GM21360 (cell line): ENCODE results near the gene ZNF692.
"Not testable (repeated sequence)": the region's sequence is repeated elsewhere in the genome, so short reads cannot be mapped to it uniquely, and the experiment has no call there.

ENCODE experiments used
- ATAC-seq: cut with Tn5 transposase; IDR thresholded peaks from one replicate; pipeline ENCODE4 v1.9.1; 2021; ENCODE audit warnings: mild to moderate bottlenecking, moderate library complexity; ENCODE audit not compliant: unreplicated experiment

ZNF692 gene

DNA sequence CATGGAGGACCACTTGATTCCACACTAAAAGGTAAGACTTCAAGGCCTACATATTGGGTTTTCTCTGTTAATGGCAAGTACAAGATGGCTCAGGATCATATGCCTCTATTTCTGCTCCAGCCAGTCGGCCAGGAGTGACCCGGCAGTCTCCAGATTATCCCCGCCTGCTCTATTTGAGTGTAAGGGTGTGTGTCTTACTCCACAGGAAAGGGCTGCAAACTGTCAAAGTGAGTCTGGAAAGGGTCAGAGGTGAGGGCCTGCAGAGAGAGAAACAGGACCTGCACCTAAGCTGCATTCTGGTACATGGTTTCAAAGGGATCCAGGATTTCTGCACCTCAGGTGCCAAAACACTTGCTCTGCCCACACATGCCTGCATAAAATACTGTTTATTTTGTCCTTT lies 9.2 kb downstream of the ZNF692 start:
- ATAC-seq, result no peak

DNA sequence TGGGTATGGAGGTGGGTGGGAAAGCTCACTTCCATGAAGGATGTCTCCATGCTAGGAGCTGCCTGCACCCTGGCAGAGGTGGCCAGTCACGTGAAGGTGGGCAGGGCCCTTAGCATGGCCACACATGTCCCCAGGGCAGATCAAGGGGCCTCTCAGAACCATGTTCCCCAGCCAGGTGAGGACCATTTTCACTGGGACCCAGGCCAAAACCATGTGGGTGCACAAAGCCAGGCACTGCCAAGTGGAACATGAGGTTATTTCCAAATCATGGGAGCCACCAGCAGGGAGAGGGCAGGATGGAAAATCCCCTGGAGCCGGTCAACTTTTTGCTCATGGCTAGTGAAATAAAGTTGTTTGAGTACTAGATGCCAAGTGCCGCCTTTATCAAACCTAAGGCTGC lies 9.7 kb downstream of the ZNF692 start:
- no peak for ATAC-seq

DNA sequence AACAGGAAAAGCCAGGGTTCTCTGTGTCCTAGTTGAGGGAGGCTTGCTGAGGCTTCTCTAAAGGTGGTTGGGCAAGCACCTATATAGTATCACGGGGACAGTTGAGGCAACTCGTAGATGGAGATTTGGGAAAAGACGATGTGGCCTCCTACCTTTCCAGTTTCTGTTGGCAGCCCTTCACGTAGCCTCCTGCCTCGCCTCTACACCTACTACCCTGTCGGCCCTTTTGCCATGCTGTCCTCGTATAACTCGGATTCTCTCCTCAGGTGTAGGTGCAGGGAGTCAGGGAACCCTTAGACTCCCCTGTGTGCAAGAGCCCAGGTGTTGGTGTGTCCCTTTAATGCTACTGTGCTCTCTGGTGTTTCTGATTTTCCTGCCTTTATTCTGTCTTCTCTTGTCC lies 10.3 kb downstream of the ZNF692 start:
- ATAC-seq, result no peak

DNA sequence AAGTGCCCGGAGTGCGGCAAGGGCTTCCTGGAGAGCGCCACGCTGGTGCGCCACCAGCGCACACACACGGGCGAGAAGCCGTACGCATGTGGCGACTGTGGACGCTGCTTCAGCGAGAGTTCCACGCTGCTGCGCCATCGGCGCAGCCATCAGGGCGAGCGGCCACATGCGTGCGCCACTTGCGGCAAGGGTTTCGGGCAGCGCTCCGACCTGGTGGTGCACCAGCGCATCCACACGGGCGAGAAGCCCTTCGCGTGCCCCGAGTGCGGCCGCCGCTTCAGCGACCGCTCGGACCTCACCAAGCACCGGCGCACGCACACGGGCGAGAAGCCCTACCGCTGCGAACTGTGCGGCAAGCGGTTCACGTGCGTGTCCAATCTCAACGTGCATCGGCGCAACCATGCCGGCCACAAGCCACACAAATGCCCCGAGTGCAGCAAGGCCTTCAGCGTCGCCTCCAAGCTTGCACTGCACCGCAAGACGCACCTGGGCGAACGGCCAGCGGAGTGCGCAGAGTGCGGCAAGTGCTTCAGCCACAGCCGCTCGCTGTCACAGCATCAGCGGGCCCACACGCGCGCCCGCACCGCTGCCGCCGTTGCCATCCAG lies 10.8 kb downstream of the ZNF692 start:
- no peak for ATAC-seq

DNA sequence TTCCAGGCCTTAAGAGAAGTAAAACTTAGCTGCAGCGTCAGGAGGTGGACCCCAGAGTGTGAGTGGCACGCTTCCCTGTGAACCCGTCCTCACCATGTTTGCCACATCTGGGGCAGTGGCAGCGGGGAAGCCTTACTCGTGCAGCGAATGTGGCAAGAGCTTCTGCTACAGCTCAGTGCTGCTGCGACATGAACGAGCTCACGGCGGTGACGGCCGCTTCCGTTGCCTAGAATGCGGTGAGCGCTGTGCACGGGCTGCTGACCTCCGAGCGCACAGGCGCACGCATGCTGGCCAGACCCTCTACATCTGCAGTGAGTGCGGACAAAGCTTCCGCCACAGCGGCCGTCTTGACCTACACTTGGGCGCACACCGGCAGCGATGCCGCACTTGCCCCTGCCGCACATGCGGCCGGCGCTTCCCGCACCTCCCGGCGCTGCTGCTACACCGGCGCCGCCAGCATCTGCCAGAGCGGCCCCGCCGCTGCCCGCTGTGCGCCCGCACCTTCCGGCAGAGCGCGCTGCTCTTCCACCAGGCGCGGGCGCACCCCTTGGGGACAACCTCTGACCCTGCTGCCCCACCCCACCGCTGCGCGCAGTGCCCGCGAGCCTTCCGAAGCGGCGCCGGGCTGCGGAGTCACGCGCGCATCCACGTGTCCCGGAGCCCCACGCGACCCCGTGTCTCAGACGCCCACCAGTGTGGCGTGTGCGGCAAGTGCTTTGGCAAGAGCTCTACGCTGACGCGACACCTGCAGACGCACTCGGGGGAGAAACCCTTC lies 11.5 kb downstream of the ZNF692 start:
- no peak for ATAC-seq

DNA sequence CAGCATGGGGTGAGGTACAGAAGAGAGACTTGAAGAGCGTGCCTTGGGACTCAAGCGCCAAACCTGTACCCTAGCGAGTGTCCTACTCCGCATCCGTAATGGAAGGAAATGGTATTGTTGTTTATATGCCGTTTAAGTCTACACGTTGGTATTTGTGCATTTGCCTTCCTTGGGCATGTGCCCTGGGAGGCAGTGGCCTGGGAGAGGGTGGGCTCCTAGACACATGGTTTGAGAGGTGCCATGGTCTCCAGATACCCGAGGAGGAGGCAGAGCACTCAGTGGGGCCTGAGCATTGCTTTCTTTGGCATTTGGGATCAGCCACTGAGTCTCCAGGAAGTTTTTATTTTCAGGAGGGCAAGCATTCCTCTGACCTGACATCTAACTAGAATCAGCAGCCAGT lies 14.4 kb downstream of the ZNF692 start:
- ATAC-seq, result no peak

DNA sequence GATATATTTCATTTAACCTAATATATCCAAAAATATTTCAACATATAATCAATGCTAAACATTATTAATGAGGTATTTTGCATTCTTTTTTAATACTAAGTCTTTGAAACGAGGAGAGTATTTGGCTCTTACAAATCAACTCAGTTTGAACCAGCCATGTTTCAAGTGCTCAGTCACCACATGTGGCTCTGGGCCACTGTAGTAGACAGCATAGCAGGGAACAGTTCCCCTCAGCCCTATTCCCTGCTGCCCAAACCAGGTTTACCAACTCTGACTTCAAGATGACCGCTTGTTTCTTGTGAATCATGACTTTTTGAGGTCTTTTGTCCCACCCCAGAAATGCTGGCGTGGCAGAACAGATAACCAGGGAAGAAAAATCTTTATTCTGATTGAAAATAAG lies 15.2 kb downstream of the ZNF692 start:
- ATAC-seq, result no peak

DNA sequence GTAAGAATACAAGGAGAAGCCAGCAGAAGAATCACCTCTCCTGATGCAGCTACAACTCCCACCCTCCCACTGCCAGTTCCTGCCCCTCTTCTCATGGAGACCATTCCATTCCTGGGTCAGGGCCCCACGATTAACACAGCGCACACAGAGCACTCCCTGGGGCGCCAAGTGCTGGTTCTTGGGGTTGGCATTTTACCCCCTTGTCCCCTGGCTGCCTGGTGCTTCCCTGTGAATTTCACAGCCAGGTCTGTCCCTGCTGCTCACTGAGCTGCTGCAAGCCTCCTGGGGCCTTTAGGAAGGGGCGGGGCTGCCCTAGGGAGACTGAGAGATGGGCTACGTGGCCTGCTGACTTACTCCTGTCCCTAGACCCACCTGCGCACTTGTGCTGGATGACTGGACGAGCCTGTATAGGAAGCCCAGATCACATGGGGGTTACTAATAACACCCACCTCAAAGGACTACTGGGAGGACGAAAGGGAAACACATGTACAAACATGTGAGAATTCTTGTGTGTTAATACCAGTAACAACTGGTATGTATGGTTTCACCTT lies 16.0 kb downstream of the ZNF692 start:
- peak; percentile 39 for ATAC-seq

DNA sequence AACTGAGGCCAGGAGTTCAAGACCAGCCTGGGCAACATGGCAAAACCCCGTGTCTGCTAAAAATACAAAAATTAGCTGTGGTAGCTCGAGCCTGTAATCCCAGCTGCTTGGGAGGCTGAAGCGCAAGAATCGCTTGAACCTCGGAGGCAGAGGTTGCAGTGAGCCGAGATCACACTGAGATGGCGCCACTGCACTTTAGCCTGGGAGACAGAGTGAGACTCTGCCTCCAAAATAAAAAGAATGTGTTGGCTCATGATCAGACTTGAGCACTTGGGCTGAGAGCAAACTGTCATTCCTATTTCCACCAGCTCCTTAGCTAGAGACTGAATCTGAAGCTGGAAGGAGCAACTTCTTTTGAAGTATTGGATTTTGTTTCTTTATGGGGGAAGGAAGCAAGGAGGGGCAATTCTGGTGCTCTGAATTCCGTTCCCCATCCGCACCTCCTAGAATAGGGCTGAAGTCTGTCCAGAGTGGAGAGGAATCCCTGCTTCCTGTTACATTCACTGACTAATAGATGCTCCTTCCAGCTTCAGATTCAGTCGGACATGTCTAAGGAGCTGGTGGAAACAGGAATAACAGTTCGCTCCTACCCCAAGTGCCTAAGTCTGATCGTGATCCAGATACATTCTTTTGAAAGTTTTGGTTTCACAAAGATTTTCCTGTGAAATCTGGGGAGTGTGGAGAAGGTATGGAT lies 17.0 kb downstream of the ZNF692 start:
- ATAC-seq, result no peak

DNA sequence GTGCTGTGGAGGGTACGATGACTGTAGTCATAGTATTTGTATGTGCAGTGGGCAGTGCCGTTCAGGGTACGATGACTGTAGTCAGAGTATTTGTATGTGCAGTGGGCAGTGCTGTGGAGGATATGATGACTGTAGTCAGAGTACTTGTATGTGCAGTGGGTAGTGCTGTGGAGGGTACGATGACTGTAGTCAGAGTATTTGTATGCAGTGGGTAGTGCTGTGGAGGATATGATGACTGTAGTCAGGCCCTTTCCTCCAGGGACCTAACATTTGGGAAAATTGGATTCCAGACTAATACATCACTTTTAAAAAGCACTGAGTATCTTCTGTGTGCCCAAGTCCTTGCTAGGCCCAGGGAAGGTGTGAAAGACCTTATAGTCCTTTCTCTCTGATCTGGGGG lies 17.9 kb downstream of the ZNF692 start:
- no peak for ATAC-seq

DNA sequence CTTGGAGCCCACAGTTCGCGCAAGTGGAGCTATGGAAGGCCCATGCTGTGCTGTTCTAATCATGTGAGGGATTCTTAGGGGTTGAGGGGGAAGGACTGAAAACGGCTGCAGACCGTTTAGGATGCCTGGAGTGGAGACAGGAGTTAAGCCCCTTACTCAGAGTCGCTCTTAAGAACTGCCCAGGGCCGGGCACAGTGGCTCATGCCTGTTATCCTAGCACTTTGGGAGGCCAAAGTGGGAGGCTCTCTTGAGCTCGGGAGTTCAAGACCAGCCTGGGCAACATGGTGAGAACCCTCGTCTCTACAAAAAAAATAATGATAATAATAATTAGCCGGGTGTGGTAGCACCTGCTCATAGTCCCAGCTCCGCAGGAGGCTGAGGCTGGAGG lies 19.7 kb downstream of the ZNF692 start:
- ATAC-seq, result no peak

DNA sequence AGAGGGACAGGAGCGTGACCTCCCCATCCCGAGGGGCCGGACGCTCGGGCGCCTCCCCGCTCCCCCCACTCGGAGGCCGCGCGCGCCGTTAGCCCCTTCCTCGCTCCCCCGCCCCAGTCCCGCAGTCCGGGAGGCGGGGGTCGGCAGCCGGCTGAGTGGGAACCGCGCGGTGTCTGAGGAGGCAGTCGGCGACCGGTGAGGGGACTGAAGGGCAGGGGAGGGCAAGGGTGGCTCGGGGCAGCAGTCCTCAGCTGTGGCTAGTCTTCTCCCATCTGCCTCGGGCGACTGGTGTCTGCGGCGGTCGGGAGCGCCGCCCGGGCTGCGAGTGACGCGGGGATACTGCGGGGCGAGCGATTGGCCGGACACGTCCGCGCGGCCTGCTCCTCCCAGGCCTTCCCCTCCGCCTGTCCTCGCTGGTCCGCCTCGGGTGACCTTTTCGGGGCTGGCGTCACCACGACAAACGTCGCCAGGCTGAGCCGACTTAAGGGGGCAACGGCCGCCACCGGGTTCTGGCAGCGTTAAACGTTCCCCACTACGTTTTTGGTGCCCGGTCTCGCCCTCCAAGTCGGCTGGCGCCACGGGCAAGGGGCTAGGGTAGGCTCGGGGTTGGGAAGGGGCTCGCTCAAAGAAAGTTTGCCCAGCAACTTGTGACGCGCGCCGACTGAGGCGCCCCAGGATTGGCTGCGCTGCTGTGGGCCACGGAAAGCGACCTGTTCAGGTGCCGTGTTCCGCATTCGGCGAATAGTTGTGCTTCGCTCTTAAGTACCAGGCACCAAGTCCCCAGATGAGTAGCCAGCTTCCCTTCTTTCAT lies 20.3 kb downstream of the ZNF692 start:
- peak; percentile 56 for ATAC-seq

DNA sequence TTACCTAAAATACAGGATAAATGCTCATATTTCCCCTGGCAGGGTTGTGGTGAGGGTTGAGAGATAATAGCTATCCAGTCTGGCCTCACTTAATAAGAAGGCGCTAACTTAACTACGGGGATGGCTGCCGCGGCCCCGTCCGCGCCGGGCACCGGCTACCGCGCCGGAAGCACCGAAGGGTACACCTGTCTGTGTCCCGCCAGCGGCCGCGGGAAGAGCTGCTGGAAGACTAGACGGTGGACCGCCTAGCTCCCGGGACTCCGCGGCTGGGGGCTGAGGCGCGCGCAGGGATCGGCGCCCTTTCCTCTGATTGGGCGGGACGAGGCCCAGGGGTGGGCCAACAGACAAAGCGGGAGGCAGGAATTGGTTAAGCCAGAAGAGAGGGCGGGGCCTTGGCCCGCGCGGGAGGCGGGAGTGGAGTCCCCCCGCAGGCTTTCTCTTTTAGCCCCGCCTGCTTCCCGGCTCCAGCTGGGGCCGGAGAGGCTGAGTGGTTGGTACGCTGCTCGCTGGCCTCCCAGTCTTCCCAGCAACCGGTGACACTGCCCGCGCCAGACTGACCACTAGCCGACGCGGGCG lies 21.0 kb downstream of the ZNF692 start, which contains the start of gene ZNF672:
Gene ZNF672, plus strand, starts transcription at position 444 of the 576 bp plus-strand sequence. CDS start 9,051 bp downstream, outside the sequence.
- ATAC-seq, result peak; percentile 78

DNA sequence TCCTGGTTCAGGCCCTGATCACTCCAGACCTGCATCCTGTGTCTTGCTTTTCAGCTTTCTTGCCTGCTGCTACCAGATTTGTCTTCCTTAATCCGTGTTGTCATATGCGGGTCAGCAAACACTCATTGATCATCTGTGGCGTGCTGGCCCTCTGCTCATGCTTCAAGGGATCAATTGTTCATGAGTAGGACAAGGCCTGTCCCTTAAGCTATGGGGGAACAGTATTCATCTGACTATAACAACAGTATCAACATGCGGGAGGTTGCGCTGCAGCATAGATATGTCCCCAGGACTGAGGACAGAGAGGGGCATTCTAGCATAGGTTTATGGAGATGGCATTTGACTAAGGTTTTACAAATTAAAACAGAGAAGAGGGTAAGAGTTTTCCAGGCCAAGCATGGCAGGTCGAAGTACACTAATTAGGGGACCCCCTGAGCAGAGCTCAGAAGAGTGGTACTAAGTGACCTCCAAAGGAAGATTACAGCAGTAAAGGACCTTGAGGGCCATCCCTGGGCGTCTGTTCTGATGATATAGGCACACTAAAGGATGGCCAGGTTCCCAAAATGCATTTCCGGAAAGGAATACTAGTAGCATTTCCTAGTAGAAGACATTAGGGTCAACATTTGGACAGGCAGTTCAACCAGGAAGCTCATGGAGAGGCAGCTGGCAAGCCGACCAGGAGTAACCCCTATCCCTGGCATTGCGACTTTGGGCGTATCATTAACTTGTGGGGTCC lies 21.7 kb downstream of the ZNF692 start:
- no peak for ATAC-seq

DNA sequence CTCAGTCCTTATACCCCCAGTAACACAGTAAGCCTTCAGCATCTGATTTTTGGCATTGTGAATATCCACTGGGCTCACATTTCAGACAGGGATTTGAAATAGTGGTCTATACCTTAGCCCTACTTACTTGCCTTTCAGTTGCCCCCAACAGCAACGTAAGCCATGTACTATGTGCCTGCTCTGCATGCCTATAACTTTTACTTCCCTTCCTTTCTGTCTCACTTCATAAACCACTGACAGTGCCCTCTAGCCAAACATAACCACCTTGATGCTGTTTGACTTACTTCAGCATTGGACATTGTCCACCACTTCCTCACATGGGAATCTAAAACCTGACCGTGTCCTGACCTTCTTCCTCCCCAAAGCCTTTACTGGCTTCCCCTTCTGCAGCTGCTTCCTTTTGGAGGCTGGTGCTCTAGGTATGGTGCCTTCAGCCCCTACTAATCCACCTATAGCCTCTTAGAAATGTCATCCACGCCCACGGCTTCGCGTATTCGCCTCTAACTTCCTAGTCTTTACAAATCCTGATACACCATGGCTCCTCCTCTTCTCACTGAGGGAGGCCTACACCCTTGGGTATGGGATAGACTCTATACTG lies 24.4 kb downstream of the ZNF692 start:
- ATAC-seq, result no peak

DNA sequence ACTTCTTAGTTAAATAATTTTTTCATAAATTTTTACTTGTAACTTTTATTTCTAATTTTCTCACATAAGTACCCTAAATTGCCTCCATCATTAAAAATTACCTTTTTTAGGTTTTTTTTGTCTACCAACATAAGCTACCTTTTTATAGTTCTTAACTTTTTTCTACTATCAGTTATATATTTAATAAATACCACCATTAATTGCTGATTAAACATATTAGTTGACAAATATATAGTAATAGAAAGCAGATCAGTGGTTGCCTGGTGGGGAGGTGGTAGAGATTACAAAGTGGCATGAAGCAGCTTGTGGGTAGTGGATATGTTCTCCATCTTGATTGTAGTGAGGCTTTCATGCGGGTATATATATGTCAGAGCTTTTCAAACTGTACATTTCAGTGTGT lies 27.0 kb downstream of the ZNF692 start:
- no peak for ATAC-seq

DNA sequence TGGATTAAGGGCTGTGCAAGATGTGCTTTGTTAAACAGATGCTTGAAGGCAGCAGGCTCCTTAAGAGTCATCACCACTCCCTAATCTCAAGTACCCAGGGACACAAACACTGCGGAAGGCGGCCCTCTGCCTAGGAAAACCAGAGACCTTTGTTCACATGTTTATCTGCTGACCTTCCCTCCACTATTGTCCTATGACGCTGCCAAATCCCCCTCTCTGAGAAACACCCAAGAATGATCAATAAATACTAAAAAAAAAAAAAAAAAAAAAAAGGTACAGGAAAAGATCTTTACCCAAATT lies 28.2 kb downstream of the ZNF692 start:
- not testable (repeated sequence) for ATAC-seq

DNA sequence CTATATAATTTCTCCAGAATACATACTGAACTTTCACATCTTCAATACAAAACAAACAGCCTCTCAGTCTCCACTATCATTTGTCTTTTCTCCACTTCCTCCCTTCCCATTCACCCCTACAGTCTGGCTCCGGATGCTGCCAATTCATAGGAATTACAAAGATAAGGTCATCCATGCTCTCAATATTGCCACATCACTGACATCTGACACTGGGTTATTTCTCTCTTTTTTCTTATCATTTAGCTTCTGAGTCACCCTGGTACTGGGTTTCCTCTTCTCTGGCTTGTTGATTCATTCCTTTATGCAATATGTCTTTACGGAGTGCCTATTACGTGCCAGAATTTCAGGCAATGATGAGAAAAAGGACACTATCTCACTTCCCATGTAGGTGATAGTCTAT lies 30.0 kb downstream of the ZNF692 start:
- no peak for ATAC-seq

DNA sequence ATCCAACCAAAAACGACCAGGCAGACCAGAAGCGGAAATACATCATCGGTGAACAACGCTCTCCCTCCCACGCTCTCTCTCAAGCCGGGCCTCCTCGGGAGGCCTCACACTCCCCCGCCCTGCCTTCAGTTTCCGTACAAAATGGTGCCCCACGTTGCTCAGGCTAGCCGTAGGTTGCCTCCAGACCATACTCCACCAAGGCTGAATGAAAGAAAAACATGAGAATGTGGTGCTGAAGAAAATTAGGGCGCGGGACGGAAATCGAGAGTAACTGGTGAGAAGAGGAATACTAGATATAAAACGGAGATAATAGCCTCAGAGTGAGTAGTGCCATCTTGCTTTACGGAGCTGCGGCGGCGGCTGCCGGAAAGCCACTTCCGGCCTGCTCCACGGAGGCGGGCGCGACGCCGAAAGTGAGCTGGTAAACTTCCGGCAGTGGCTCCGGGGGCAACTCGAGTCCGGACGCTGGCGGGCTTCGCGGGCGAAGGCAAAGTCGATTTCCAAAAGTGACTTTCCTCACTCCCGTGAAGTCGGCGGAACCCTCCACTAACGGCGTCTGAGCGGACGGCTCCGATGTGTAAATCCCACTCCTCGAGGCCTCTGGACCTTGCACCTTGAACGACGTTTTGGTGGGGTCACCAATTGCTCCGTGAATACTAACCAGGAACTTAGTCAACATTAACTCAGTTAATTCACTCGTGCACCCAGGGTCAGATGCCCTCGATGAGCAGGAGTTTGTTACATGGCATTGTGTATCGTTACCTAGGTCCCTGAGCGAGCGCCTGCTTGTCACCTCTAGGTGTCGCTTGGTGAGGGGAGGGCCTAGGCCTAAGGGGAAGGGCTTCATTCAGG lies 32.8 kb downstream of the ZNF692 start, which contains the start of gene SH3BP5L:
Gene SH3BP5L, minus strand, starts transcription at position 7 of the 852 bp plus-strand sequence. CDS start 980 bp downstream, outside the sequence.
- peak; percentile 85 for ATAC-seq
